Heart left ventricle (tissue), 13 donors: Measurements from ENCODE around the gene USP47.

Experiments used
- CTCF ChIP-seq, 12 donors: fragments of 200-600 bp; sonication (generic) in 4 of 12; IDR thresholded peaks; one replicate each; pipeline versions ENCODE4 v1.5.0 to v1.8.0; 2018 to 2022; ENCODE audit warnings: antibody characterized with exemption in 12 of 12, mild to moderate bottlenecking in 5 of 12
- POLR2A ChIP-seq, 2 donors: fragments of 450-650 bp; IDR thresholded peaks; one replicate each; pipeline ENCODE4 v1.6.1; 2017; ENCODE audit warnings: antibody characterized with exemption in 2 of 2, mild to moderate bottlenecking in 2 of 2, moderate library complexity in 2 of 2
- donor health status: ischemic (EF 13 %, LVEDD 7.1; RV severe dilation, severe dysfunction).
- donor health status: DM: no; HTN: yes; CAD: no.
- donor health status: DM: no; HTN: no; CAD: no.
- donor health status: ischemic (EF 25% LVEDD 6.9; RV normal size, moderate dysfunction).
- donor health status: ischemic (EF 25% LVEDD 5.7; RV mildly dilated, moderate dysfunction).
- donor health status: ischemic (EF 35%, LVEDD 5.7; RV mildly dilated, moderate dysfunction).
- donor health status: nonischemic (EF 11% LVEDD 7.7; RV severe dilation, severe dysfunction).
- donor health status: DM: yes; HTN: yes; CAD: no.
- donor health status: PGD.
- donor health status: ischemic (EF 29% LVEDD 5.4; RV normal size, mild dysfunction).
- donor health status: nonischemic (EF 23%, LVEDD 6.1; RV moderate dilation, normal function).

GRCh38 chr11:11915625-11916024 is 73.9 kb downstream of the USP47 start:
- no peak for TF ChIP-seq CTCF (IDR thresholded peaks at IDR 0.05)
- no peak for TF ChIP-seq POLR2A (IDR thresholded peaks at IDR 0.05)
